ENCODE results near the gene BARX1.
"Not testable (repeated sequence)": the region's sequence is repeated elsewhere in the genome, so short reads cannot be mapped to it uniquely, and the experiment has no call there.

The BARX1 gene, protein sequence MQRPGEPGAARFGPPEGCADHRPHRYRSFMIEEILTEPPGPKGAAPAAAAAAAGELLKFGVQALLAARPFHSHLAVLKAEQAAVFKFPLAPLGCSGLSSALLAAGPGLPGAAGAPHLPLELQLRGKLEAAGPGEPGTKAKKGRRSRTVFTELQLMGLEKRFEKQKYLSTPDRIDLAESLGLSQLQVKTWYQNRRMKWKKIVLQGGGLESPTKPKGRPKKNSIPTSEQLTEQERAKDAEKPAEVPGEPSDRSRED

DNA sequence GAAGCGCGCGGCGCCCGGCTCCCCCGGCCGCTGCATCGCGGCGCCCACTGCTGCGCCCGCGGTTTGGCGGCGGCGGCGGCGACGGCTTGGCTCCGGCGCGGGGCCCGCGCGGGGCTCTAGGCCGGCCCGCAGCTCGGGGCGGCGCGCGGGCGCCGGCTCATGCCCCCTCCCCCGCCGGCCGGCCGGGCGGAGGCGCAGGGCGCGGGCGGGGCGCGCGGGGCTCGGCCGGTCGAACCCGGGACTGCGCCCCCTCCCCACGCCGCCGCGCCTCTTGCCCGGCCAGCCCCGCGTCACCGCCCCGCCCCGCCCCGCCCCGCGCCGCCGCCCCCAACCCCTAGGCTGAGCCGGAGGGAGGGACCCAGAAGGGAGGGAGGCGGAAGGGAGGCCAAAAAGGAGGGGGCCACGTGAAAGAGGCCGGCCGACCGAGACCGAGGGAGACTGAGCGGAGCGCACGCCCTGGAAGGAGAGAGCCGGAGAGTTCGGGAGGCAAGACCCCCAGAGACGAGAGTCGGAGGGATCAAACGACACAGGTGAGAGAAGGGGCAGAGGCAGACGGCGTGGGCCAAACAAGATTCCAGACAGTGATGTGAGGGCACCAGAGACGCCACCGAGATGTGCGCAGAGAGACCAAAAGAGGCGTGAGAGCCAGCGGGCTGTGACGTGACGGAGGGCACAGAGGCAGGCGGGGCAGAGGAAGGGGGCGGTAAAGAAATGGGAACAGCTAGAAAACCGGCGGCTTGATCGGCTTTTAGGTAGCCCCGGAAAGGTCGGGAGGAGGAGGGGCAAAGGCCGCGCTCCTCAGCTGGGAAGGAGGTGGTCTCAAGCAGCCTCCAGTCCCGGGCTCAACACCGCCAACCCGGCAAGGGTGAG is at the start of gene BARX1:
TSS of gene BARX1 (minus strand) at position 245 of the 870 bp plus-strand sequence. CDS start at position 36, 209 bp downstream.
- no peak for DNase-seq

DNA sequence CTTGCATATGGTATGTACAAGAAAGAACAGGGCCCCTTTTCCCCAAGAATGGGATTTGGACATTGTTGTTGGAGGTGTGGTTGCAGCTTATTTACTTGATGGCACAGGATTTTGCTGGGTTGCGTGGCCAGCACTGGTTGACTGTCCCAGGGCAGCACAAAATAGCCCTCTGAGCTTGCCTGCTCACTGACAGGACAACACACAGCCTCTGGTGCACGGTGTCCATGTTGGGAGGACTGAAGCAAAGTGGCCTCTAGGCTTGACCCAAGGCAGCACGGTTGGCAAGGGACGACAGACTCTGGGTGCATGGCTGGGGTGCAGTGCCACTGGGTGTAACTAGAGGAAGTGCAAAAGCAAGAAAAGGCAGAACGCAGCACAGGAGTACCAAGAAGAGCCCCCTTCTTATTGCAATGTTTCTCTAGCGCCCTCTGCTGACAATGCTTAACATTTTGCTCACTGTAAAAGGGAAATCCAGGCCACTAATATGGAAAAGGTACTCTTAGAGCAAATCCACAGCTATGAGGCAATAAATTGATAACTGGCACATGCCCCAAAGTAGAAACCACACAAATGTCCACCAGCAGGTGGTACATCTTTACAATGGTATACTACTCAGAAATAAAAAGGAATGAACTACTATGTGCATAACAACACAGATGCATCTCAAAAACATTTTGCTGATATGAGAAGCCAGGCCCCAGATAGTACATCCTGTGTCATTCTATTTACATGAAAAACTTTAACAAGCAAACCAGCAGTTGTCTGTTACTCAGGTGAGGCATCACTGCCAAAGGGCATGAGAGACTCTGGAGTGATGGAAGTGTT is 47.4 kb upstream of the BARX1 start:
- peak in 3 of 56 donors; percentile 12 to 34 (median 14) for DNase-seq

DNA sequence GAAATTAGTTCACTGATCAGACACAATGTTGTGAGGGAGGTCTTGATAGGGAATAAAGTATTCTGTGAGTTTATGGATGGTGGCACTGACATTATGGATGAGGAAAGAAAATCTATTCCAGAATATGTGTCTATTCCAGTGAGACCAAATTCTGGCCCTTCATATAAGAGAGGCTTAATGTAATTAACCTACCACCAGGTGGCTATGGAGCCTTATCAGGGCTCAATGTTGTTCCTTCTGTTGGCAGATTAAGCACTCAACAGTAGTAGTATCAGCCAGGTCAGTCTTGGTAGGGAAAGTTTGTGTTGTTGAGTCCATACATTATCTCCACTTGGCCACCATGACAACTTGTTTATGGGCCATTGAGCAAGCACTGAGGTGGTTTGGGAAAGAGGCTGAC is 41.7 kb upstream of the BARX1 start:
- no peak for DNase-seq

DNA sequence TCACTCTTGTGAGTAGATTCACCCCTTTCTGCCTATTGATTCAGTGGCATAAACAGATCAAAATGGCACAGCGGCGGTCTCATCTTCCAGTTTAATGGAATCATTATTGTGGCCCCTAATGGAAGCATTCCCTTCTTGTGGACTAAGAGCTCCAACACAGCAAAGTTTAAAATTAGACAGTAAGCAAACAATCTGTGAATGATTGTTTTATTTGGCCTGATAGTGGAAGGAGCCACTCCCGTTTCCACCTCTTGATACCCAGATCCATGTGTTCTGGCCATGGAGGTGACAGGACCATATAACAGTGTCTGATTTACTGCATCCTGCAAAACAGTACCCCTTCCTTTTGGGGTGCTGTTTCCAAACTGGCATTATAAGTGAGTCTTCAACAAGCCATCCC is 41.2 kb upstream of the BARX1 start:
- DNase-seq = no peak

DNA sequence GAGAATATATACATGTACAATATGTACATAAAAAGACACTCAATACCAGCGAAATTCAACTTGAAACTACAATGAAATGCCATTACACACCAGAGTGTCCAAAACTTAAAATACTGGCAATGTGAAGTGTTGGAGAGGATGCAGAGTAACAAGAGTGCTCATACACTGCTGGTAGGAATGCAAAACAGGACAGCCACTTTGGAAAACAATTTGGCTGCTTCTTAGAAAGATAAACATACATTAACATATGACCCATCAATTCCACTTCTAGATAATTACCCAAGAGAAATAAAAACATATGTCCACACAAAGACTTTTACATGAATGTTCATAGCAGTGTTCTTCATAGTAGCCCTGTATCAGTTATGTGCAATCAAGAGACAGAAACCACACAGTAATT is 39.4 kb upstream of the BARX1 start:
- DNase-seq = no peak

DNA sequence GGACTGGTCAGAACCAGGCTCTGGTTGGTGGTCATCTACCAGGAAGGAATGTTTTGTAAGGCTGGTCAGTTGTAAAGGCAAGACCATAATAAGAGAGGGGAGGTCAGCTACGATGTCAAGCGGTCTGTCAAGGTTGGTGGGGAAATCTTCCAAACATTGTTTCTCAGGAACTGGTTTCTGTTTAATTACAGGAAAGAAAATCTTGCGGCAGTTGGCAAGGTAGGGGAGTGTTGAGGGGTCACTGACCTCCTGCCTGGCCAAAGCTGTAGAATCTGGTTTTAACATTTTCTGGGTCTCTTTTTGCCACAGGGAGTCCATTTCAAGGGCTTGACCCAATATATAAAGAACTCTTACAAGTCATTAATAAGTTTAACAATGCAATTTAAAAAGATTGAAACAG is 39.0 kb upstream of the BARX1 start:
- no peak for DNase-seq

DNA sequence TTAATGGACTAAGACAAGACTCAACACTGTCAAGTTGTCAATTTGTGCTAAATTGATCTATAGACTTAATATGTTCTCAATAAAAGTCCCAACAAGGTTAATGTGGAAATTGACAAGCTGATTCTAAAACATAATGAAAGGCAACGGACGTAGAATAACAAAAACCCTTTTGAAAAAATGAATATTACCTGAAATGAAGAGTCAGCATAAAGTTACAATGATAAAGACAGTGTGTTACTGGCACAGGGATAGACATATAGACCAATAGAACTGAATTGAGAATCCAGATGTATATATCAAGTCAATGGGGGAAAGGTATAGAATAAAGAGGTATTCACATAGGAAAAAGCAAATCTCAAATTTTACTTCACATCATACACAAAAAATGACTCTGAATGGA is 37.7 kb upstream of the BARX1 start:
- DNase-seq = no peak

DNA sequence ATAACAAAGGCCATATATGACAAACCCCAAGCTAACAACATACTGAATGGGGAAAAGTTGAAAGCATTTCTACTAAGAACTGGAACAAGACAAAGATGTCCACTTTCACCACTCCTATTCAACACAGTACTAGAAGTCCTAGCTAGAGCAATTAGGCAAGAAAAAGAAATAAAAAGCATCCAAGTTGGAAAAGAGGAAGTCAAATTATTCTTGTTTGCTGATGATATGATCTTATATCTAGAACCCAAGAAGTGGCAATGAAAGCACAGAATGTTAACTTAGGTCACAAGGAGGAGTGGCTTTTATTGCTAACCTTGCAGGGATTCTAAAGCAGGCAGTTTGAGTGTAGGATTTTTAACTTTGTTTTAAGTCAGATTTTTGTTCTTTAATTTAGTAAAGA is 35.3 kb upstream of the BARX1 start:
- no peak for DNase-seq

DNA sequence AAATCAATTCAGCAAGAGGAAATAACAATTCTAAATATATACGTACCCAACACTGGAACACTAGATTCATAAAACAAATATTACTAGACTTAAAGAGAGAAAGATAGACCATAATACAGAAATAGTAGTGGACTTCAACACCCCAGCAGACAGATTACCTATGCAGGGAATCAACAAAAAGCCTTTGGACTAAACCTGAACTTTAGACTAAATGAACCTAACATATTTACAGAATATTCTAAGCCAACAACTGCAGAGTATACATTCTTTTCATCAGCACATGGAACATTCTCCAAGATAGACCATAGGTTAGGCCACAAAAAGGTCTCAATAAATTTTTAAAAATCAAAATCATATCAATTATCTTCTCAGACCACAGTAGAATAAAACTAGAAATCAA is 32.9 kb upstream of the BARX1 start:
- DNase-seq = no peak

DNA sequence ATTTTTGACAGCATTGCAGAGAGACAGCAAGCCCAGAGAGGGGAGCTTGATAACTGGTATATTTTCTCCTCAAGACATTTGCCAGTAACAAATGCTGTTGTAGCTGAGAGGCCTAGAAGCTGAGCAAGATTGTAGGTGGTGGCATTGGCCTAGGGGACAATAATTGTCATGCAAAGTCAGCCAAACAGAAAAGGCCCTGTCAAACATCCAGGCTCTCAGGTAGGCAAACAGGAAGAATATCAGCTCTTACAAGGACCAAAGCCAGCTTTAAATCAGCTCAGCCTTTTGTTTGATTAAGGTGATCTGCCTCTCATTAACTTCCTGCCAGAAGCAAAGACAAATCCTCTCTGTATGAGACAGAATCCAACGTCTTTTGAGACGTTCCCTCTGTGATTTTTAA is 29.7 kb upstream of the BARX1 start:
- no peak for DNase-seq

DNA sequence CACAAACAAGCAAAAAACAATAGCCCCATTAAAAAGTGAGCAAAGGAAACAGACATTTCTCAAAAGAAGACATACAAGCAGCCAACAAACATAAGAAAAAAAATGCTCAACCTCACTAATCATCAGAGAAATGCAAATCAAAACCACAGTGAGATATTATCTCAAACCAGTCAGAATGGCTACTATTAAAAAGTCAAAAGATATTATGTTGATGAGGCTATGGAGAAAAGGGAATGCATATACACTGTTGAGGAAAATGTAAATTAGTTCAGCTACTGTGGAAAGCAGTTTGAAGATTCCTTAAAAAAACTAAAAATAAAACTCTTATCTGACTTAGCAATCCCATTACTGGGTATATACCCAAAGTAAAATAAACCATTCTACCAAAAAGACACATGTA is 28.7 kb upstream of the BARX1 start:
- no peak for DNase-seq

DNA sequence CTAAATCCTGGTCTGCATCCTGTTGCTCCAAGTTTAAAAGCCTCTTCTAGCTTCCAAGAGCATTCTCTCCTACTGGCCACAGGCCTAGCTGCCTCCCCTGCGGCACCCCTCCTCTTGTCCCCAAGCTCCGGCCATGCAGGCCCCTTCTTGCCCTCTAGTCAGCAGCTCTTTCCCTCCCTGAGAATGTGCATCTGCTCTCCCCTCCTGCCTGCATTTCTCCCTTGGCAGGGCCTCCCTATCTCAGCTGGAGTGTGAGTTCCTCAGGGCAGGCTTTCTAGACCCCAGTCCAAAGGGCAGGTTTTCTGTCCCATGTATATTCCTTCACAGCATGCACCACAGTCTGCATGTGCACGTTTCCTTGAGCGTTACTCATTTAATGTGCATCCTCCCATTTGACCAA is 24.6 kb upstream of the BARX1 start:
- no peak for DNase-seq

DNA sequence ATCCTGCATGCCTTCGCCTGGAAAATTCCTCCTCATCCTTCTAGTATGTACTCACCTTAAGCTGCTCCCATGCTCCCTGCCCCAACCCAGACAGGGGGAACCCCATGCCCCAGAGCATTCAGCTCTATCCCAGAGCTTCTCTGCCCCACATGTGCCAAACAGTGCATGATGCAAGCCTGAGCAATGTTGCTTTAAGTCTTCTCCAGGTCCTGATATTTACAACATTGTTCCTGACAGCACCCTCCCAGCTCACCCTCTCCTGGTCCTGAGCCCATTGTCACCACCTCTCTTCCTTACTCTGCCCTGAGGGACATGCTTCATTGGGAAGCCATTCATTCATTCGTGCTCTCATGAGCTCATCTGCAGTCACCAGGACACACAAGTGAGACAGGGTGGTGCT is 23.4 kb upstream of the BARX1 start:
- no peak for DNase-seq

DNA sequence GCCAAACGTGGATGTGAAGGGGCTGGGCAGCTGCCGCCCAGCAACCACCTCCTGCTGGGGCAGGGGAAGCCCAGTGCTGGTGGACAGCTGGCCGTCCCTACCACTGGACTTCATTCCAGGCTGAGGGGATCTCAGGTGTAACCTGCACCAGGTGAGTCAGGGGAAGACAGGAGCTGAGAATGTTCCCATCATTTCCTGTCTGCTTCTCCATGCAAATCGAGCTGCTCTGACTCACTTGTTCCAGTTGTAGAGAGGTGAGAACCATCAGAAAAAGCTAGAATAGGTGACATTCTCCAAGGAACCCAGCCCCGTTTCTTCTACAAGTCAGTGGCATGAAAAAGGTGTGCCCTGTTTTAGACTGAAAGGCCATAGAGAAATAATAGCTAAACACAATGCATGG is 21.8 kb upstream of the BARX1 start:
- no peak for DNase-seq

DNA sequence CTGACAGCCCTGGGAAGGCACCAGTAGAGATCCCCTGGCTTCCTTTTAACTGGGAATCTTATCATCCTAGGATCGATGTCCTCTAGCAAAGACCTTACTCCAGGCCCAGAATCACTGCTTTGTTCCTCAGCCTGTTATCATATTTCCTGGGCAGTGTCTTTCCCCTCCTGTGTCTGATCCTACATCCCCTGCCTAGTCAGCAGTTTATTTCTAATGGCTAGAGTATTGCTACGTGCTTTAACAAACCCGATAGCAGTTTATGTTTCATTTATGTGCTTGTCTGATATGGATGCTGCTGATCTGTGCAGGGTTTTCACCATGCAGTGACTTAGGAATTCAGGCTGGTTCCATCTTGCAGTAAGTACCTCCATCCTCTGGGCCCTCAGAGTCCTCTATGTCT is 20.9 kb upstream of the BARX1 start:
- no peak for DNase-seq

DNA sequence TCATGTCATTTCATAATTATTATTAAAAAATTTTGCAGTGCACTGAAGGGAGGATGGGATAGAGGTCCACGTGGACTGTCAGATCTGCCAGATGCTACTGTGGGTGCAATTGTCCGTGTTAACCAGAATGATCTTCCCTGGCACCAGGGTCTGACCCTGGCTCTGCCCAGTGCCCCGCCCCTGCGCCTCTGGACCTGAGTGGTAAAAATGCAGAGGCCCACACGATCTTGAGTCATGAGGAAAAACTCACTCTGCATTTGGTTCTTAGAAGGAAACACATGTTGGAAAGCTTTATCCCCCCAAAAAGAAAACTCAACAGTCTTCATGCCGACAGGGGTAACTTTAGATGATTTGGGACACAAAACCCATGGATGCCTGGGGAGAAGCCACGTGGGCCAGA is 20.1 kb upstream of the BARX1 start:
- no peak for DNase-seq

DNA sequence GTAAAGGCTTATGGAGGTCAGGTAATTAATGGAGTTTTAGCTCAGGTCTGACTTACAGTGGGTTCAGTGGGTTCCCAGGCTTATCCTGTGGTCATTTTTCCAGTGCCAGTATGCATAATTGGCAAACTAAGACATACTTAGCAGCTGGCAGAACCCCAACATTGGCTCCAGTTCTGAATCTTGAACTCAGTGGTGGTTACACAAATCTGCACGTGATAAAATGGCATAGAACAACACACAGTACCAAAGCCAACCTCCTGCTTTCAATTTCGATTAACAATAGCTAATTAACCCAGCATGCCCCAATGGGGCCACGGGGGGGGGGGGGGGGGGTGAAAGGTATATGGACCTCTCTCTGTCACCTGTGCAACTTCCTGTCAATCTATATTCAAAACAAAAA is 19.0 kb upstream of the BARX1 start:
- no peak for DNase-seq

DNA sequence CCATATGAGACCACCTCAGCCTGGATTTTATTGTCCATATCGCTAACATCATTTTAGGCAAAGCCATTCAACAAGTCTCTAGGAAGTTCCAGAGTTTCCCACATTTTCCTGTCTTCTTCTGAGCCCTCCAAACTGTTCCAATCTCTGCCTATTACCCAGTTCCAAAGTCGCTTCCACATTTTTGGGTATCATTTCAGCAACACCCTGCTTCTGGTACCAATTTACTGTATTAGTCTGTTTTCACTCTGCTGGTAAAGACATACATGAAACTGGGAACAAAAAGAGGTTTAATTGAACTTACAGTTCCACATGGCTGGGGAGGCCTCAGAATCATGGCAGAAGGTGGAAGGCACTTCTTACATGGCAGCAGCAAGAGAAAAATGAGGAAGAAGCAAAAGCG is 17.5 kb upstream of the BARX1 start:
- DNase-seq = not testable (repeated sequence)

DNA sequence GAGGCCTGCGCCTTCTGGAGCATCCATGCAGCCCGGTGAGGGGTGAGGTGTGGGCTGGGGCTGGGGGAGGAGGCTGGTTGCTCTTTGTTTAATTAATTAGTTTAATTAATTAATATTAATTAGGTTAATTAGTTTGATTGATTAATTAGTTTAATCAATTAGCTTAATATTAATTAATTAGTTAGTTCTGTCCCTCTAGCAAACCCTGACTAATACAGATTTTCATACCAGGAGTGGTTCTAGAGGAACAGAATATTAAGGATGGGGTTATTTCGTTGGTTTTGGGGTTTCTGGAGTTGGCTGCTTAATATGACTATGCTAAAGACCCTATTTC is 14.1 kb upstream of the BARX1 start:
- DNase-seq = no peak

DNA sequence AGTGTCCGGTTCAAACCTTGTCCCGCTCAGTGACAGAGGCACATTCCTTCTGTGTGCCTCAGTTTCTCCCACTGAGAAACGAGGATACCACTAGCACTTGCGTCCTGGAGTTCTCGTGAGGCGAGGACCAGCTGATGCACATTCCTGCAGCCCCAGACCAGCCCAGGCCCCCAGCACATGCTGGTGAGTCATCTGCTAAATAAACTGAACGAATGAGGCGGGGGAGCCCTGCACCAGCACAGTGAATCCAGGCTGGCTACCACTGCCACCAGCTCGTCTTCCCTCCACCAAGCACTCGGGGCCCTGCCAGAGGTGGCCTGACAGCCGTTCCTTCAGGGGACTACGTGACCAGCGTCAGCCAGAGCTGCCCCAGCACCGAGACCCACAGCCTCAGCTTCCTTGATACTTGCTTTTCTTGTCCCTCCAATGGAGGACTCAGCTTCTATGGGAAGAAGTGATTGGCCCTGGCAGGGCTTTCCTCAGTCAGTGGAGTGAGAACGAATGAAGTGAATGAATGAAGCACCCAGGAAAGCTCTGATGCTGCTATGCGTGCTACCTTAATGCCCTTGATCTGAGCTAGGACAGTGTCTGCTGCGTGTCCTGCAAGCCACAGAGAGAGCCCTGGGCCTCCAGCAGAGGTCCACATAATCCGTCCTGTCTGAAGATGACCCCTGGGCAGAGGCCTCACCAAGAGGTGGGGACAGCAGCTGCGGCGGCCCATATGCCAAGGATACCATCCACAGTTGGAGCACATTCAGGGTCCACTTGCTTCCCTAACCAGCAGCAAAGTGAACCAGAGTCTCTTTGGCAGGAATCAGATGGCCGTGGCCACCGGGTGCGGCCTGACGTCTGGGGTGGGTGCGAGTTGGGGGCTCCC is 13.5 kb upstream of the BARX1 start:
- DNase-seq = no peak

Data from amygdala (tissue), 56 donors.